ENCODE data around the gene SPTBN1.

DNA sequence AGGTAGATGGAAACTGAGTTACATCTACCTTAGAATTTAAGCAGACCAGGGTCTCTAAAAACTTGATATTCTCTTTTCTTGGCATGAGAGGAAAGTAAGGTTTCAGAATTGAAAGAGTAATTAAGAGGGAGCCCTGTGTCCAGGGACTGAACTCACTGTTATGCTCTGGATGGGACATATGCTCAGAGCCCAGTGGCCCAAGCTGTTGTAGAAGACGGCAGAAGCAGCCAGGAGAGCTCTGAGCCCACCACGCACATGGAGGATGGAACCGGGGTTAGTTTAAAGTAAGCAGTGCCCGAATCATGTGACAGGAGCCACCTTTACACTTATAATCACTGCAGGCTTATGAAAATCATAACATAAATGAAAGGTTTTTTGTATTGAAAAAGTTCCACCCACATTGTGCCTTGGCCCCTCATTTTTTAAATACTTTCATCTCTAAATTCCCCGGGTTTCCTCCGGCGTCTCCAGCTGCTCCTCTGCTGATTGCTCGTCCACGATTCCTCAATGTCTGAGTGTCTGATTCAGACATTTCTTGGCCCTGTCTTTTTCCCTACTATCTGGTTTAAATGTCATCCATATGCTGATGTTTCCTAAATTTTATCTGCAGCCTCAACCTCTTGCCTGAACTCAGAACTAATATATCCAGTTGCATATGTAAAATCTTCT is 36.1 kb upstream of the SPTBN1 start:
- TF ChIP-seq POLR2AphosphoS5 (IDR thresholded peaks at IDR 0.05; ENCODE audit: insufficient read depth, low read depth, low read length) (no peak), JUN (IDR thresholded peaks at IDR 0.05; ENCODE audit: borderline replicate concordance, insufficient read depth, insufficient read length, low read depth) (no peak)
